HFFc6 (cell line): ENCODE measurements around the gene CRYM. TPM values are rescaled to one million over a fixed set of nuclear protein-coding genes. Genes with fewer than 3 reads are reported as not detected.
"Not testable (repeated sequence)": the region's sequence is repeated elsewhere in the genome, so short reads cannot be mapped to it uniquely, and the experiment has no call there.

Experiments
- DNase-seq: peaks from one replicate; pipeline ENCODE4 v3.0.0-alpha.2; 2018
- H3K27ac Mint-ChIP-seq: 2 replicates; pipeline ENCODE4 v1.8.0; 2020; ENCODE audit warnings: mild to moderate bottlenecking, mixed read lengths
- H3K27me3 Mint-ChIP-seq: 2 replicates; pipeline ENCODE4 v1.8.0; 2021; ENCODE audit warnings: mild to moderate bottlenecking, moderate library complexity, mixed read lengths; ENCODE audit not compliant: insufficient read depth
- H3K36me3 Mint-ChIP-seq: 2 replicates; pipeline ENCODE4 v1.8.0; 2021; ENCODE audit warnings: low read depth, mixed read lengths
- H3K4me1 Mint-ChIP-seq: 2 replicates; pipeline ENCODE4 v1.8.0; 2020; ENCODE audit warnings: low read depth, mixed read lengths
- H3K4me3 Mint-ChIP-seq: 2 replicates; pipeline ENCODE4 v1.8.0; 2020; ENCODE audit warnings: mild to moderate bottlenecking, moderate library complexity, mixed read lengths
- H3K9me3 Mint-ChIP-seq: 2 replicates; pipeline ENCODE4 v1.8.0; 2020; ENCODE audit warnings: mild to moderate bottlenecking, mixed read lengths
- total RNA-seq, 6 experiments: library from RNA; stranded (reverse); fragmentation: NEBNext Ultra II Directional; extraction: Animal tissue kit (Norgen Biotek cat#: 25700); gene quantifications; 2 replicates in 1 of 6; 3 replicates in 5 of 6; pipeline ENCODE4 v1.2.3, GENCODE V29; 2021
- TF ChIP-seq, protein P1 (sequence below): fragments of 200-600 bp; sonication (generic); IDR thresholded peaks from 2 replicates; pipeline ENCODE4 v1.5.0; 2021; ENCODE audit warnings: antibody characterized with exemption, mild to moderate bottlenecking

The CRYM gene
- total RNA-seq, 6 experiments from 2014 or later, result not detected

DNA sequence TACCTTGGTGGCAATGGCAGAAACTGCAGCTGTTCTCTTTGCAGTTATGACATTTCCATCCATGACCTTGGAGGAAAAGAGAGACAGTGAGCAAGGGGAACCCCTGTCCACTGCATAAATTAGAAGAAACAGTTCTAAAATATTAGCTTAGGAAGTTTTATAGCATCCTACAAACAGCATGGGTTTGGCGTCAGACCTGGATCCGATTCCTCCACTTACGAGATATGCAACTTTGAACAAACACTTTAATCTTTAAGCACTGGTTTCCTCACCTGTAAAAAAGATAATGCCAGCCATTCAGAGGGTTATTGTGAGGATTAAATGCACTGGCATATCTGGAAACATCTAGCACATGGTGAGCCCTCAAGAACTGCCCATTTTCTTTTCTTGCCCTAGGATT is 2.6 kb downstream of the CRYM start:
- DNase-seq, result no peak
- TF ChIP-seq, protein P1, sequence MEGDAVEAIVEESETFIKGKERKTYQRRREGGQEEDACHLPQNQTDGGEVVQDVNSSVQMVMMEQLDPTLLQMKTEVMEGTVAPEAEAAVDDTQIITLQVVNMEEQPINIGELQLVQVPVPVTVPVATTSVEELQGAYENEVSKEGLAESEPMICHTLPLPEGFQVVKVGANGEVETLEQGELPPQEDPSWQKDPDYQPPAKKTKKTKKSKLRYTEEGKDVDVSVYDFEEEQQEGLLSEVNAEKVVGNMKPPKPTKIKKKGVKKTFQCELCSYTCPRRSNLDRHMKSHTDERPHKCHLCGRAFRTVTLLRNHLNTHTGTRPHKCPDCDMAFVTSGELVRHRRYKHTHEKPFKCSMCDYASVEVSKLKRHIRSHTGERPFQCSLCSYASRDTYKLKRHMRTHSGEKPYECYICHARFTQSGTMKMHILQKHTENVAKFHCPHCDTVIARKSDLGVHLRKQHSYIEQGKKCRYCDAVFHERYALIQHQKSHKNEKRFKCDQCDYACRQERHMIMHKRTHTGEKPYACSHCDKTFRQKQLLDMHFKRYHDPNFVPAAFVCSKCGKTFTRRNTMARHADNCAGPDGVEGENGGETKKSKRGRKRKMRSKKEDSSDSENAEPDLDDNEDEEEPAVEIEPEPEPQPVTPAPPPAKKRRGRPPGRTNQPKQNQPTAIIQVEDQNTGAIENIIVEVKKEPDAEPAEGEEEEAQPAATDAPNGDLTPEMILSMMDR, result no peak
- peaks cover 49% of the 10 kb centered on the region for H3K27me3 Mint-ChIP-seq

DNA sequence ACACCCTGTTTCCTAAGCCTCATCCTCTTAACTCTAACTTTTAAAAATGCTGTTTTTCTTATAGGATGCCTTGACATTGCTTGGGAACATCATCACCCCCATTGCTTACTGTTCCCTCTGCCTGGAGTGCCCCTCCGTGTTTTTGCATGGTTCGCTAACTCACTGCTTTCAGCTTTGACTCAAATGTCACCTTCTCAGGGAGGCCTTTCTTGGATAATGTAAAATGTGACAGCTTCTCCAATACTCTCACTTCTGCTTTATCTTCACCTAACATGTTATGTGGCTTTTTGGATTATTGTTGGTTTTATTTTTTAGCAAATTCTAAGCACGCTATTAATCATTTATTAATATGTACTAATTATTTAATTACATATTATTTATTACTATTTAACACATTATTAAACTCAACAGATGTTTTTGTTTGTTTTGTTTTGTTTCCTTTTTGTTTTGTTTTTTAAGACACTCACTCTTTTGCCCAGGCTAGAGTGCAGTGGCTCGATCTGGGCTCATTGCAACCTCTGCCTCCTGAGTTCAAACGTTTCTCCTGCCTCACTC is 3.8 kb downstream of the CRYM start:
- H3K27ac Mint-ChIP-seq, result no peak overlapping the region
- no peaks in the 10 kb centered on the region for H3K9me3 Mint-ChIP-seq
- H3K4me1 Mint-ChIP-seq, result no peaks in the 10 kb centered on the region
- no peak for DNase-seq
- H3K4me3 Mint-ChIP-seq, result no peak overlapping the region
- peaks cover 45% of the 10 kb centered on the region for H3K27me3 Mint-ChIP-seq
- H3K36me3 Mint-ChIP-seq, result no peaks in the 10 kb centered on the region
- TF ChIP-seq, protein P1, result no peak

More for the DNA sequence above, 2.6 kb downstream of the CRYM start:
- H3K9me3 Mint-ChIP-seq, result no peaks in the 10 kb centered on the region
- no peak overlapping the region for H3K4me3 Mint-ChIP-seq
- H3K27ac Mint-ChIP-seq, result no peak overlapping the region
- H3K4me1 Mint-ChIP-seq, result no peaks in the 10 kb centered on the region
- no peaks in the 10 kb centered on the region for H3K36me3 Mint-ChIP-seq

DNA sequence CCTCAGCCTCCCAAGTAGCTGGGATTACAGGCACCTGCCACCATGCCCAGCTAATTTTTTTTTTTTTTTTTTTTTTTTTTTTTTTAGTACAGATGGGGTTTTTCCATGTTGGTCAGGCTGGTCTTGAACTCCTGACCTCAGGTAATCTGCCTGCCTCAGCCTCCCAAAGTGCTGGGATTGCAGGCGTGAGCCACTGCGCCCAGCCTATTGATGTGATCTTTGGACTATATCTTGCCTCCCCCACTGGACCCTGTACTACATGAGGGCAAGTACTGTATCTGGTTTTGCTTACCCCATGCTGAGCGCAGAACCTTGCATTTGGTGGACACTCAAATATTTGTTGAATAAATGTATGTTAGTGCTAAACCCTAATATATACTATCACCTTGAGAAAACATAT is 5.3 kb downstream of the CRYM start:
- H3K4me3 Mint-ChIP-seq, DNase-seq, H3K9me3 Mint-ChIP-seq, H3K4me1 Mint-ChIP-seq, H3K27ac Mint-ChIP-seq, H3K36me3 Mint-ChIP-seq: not testable (repeated sequence)
- peaks cover 42% of the 10 kb centered on the region for H3K27me3 Mint-ChIP-seq

DNA sequence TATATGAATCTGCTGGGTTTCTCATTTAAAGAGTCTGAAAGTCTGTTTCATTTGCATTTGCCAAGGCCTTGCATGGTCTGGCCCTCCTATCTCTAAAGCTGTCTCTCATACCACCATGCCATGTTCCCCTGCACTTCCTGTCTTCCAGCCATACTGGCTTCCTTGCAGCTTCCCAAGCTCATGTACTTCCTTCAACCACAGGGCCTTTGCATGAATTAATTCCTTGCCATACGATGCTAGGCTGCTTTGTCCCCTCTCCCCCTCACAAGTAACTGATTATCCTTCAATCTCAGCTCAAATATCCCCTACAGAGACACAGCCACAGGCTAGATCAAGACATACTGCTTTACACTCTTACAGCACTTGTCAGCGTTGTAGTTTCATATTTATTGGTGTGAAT is 5.8 kb downstream of the CRYM start:
- H3K27ac Mint-ChIP-seq, result no peak overlapping the region
- H3K4me1 Mint-ChIP-seq, result no peaks in the 10 kb centered on the region
- TF ChIP-seq, protein P1, result no peak
- DNase-seq, result no peak
- H3K27me3 Mint-ChIP-seq, result peaks cover 39% of the 10 kb centered on the region
- H3K9me3 Mint-ChIP-seq, result no peaks in the 10 kb centered on the region
- no peak overlapping the region for H3K4me3 Mint-ChIP-seq
- H3K36me3 Mint-ChIP-seq, result no peaks in the 10 kb centered on the region

DNA sequence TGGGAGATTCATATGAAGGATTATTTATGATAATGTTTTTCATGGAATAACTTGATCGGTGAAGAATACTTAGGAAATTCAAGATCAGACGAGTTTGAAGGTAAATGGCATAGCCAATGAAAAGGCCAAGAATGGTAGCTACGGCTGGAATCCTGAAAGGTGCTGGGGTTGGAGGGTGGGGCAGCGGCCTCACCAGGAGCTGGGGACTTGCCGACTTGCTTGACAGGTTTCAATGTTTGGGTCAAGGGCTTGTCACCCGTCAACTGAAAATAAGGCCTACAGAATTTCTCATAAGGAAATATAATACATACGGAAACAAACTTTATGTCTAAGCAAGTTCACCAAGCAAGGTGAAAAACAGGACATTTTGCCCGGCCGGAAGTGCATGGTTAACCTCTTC is 9.9 kb downstream of the CRYM start:
- Mint-ChIP-seq H3K9me3 (no peaks in the 10 kb centered on the region), H3K27me3 (peaks cover 29% of the 10 kb centered on the region), H3K4me3 (no peak overlapping the region), H3K27ac (no peak overlapping the region), H3K4me1 (peaks cover 22% of the 10 kb centered on the region), H3K36me3 (no peaks in the 10 kb centered on the region)
- TF ChIP-seq, protein P1, result no peak
- DNase-seq, result no peak

DNA sequence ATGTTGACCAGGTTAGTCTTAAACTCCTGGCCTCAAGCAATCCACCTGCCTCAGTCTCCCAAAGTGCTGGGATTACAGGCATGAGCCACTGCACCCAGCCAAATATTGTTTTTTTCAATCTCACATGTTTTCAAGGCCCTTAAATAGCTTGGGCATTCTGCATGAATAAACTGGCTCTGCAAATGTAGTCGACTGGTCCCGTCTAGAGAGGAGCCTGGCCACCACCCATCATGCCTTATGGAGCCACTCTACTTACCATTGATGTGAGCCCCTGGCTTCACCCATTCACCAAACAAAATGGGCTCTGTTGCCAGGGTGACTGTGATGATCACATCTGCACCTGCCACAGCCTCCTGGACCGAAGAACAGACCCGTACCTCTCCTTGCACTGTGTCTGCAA is 10.8 kb downstream of the CRYM start:
- peaks cover 24% of the 10 kb centered on the region for H3K4me1 Mint-ChIP-seq
- no peaks in the 10 kb centered on the region for H3K36me3 Mint-ChIP-seq
- DNase-seq, result no peak
- H3K27ac Mint-ChIP-seq, result no peak overlapping the region
- TF ChIP-seq, protein P1, result no peak
- peaks cover 29% of the 10 kb centered on the region for H3K27me3 Mint-ChIP-seq
- no peaks in the 10 kb centered on the region for H3K9me3 Mint-ChIP-seq
- H3K4me3 Mint-ChIP-seq, result no peak overlapping the region
